DOHH2 (cell line): ENCODE results near the gene P4HA2.

Experiments used
- H3F3A ChIP-seq: fragments of 200-600 bp; sonication (generic), shearing (Covaris generic); 2 replicates; pipeline ENCODE4 v1.6.0; 2016; ENCODE audit warnings: antibody characterized with exemption, mild to moderate bottlenecking; ENCODE audit not compliant: control insufficient read depth, insufficient read depth
- H3K27ac ChIP-seq: fragments of 200-600 bp; sonication (generic); 2 replicates; pipeline ENCODE4 v1.5.1; 2014; ENCODE audit warnings: low read depth, mild to moderate bottlenecking, low read length, moderate library complexity
- H3K27me3 ChIP-seq: fragments of 200-600 bp; sonication (generic); 2 replicates; pipeline ENCODE4 v1.6.1; 2014; ENCODE audit warnings: mild to moderate bottlenecking, low read length, mixed read lengths; ENCODE audit not compliant: control insufficient read depth
- H3K36me3 ChIP-seq: fragments of 200-600 bp; sonication (generic); 2 replicates; pipeline ENCODE4 v1.6.1; 2014; ENCODE audit warnings: mild to moderate bottlenecking, low read length, moderate library complexity, mixed read lengths; ENCODE audit not compliant: control insufficient read depth
- H3K4me1 ChIP-seq: fragments of 200-600 bp; sonication (generic); 2 replicates; pipeline ENCODE4 v1.6.1; 2014; ENCODE audit warnings: mild to moderate bottlenecking, low read length, mixed read lengths; ENCODE audit not compliant: control insufficient read depth
- H3K4me2 ChIP-seq: fragments of 200-600 bp; sonication (generic); 2 replicates; pipeline ENCODE4 v1.6.0; 2014; ENCODE audit warnings: mild to moderate bottlenecking, low read length, moderate library complexity
- H3K4me3 ChIP-seq: fragments of 200-600 bp; sonication (generic); 2 replicates; pipeline ENCODE4 v1.5.1; 2014; ENCODE audit warnings: mild to moderate bottlenecking, low read length, mixed read lengths
- H3K79me2 ChIP-seq: fragments of 200-600 bp; sonication (generic); 2 replicates; pipeline ENCODE4 v1.6.1; 2014; ENCODE audit warnings: mild to moderate bottlenecking, low read length, mixed read lengths; ENCODE audit not compliant: control insufficient read depth
- H3K9me2 ChIP-seq: fragments of 200-600 bp; sonication (generic); replicated peaks from 2 replicates; pipeline ENCODE4 v1.6.1; 2014; ENCODE audit warnings: mild to moderate bottlenecking, low read length, mixed read lengths; ENCODE audit not compliant: control insufficient read depth
- H3K9me3 ChIP-seq: fragments of 200-600 bp; sonication (generic); 2 replicates; pipeline ENCODE4 v1.6.1; 2014; ENCODE audit warnings: antibody characterized with exemption, low read length, mixed read lengths; ENCODE audit not compliant: control insufficient read depth, insufficient read depth
- H4K20me1 ChIP-seq: fragments of 200-600 bp; sonication (generic); 2 replicates; pipeline ENCODE4 v1.6.0; 2014; ENCODE audit warnings: low read depth, mild to moderate bottlenecking, antibody characterized with exemption, low read length, moderate library complexity; ENCODE audit not compliant: control insufficient read depth, insufficient read depth
- CTCF ChIP-seq: fragments of 200-600 bp; sonication (generic); IDR thresholded peaks from one replicate; pipeline ENCODE4 v1.5.1; 2014; ENCODE audit warnings: antibody characterized with exemption, mild to moderate bottlenecking, low read depth, low read length; ENCODE audit not compliant: poor library complexity, severe bottlenecking
- EZH2phosphoT487 ChIP-seq: fragments of 200-600 bp; sonication (generic); IDR thresholded peaks from 2 replicates; pipeline ENCODE4 v1.6.1; 2017; ENCODE audit warnings: borderline replicate concordance, mild to moderate bottlenecking, antibody characterized with exemption, low read length, moderate library complexity, mixed read lengths

The P4HA2 gene

GRCh38 chr5:132227235-132227484 lies 493 bp downstream of the P4HA2 start:
- H3K9me3 ChIP-seq: no peaks in the 10 kb centered on the region
- no peaks in the 10 kb centered on the region for H3F3A ChIP-seq
- H3K4me1 ChIP-seq: no peaks in the 10 kb centered on the region
- H3K9me2 ChIP-seq: no peaks in the 10 kb centered on the region
- H3K79me2 ChIP-seq: no peaks in the 10 kb centered on the region
- H3K4me3 ChIP-seq: no peak overlapping the region; the same call in 1 of the 2 replicates
- no peaks in the 10 kb centered on the region for H4K20me1 ChIP-seq
- TF ChIP-seq EZH2phosphoT487 (no peak), CTCF (no peak)
- no peaks in the 10 kb centered on the region for H3K36me3 ChIP-seq
- no peak overlapping the region for H3K27ac ChIP-seq
- H3K27me3 ChIP-seq: peaks cover 17% of the 10 kb centered on the region
- H3K4me2 ChIP-seq: peak overlapping the region; percentile 48

GRCh38 chr5:132226516-132227234 lies 978 bp downstream of the P4HA2 start:
- no peak overlapping the region for H3K4me2 ChIP-seq
- no peaks in the 10 kb centered on the region for H3K4me1 ChIP-seq
- H3K27me3 ChIP-seq: peaks cover 17% of the 10 kb centered on the region
- H3K9me3 ChIP-seq: no peaks in the 10 kb centered on the region
- no peaks in the 10 kb centered on the region for H3K79me2 ChIP-seq
- H4K20me1 ChIP-seq: no peaks in the 10 kb centered on the region
- no peaks in the 10 kb centered on the region for H3K36me3 ChIP-seq
- TF ChIP-seq CTCF: no peak
- no peak for TF ChIP-seq EZH2phosphoT487
- H3K9me2 ChIP-seq: no peaks in the 10 kb centered on the region
- no peak overlapping the region for H3K4me3 ChIP-seq
- no peak overlapping the region for H3K27ac ChIP-seq
- H3F3A ChIP-seq: no peaks in the 10 kb centered on the region

GRCh38 chr5:132225165-132226032 lies 2.3 kb downstream of the P4HA2 start:
- Histone ChIP-seq H3K9me3 (no peaks in the 10 kb centered on the region), H4K20me1 (no peaks in the 10 kb centered on the region), H3K4me3 (no peak overlapping the region), H3K27me3 (peaks cover 20% of the 10 kb centered on the region), H3K27ac (no peak overlapping the region), H3K4me1 (no peaks in the 10 kb centered on the region), H3K79me2 (no peaks in the 10 kb centered on the region), H3K9me2 (no peaks in the 10 kb centered on the region), H3K4me2 (no peak overlapping the region), H3K36me3 (no peaks in the 10 kb centered on the region), H3F3A (no peaks in the 10 kb centered on the region)
- TF ChIP-seq EZH2phosphoT487: no peak
- no peak for TF ChIP-seq CTCF
